B cell (primary cell): ENCODE data around the gene TOM1L2. TPM values are rescaled to one million over a fixed set of nuclear protein-coding genes. Genes with fewer than 3 reads are reported as not detected.

Source experiments
- ATAC-seq: fragments of 200-7000 bp; cut with Tn5 transposase; one replicate; pipeline ENCODE4 v1.10.0; 2021; ENCODE audit warnings: low read depth, mild to moderate bottlenecking, moderate number of reproducible peaks, moderate library complexity
- CTCF ChIA-PET: fragments of 350-600 bp; sonication (Branson Sonifier 250); formaldehyde crosslinking; loops from one replicate; lab custom pipeline; 2021; ENCODE audit warnings: antibody characterized with exemption, inconsistent platforms; lab: Charles Lee
- POLR2A ChIA-PET: fragments of 350-600 bp; sonication (Branson Sonifier 250); formaldehyde crosslinking; loops from one replicate; lab custom pipeline; 2021; ENCODE audit warnings: antibody characterized with exemption; lab: Charles Lee
- DNase-seq: peaks from one replicate; pipeline ENCODE4 v3.0.0; 2013
- H2AFZ ChIP-seq: 2 replicates; pipeline ENCODE4 v1.6.1; 2012; ENCODE audit warnings: mild to moderate bottlenecking, low read depth, low read length; ENCODE audit not compliant: insufficient read depth, poor library complexity, severe bottlenecking
- H3K27ac ChIP-seq, 2 donors: 1 replicate in 1 of 2; 2 replicates in 1 of 2; pipeline ENCODE4 v1.5.1; 2012 to 2013; ENCODE audit warnings: low read length in 2 of 2, mild to moderate bottlenecking in 2 of 2, moderate library complexity in 1 of 2
- H3K27me3 ChIP-seq, 4 experiments: fragments of 200-600 bp in 1 of 4; sonication (generic) in 1 of 4; replicated peaks in 1 of 4; 1 replicate in 2 of 4; 2 replicates in 2 of 4; pipeline versions ENCODE4 v1.6.1 to v1.7.0; 2013 to 2016; ENCODE audit warnings: low read length in 3 of 4, mild to moderate bottlenecking in 2 of 4, mixed read lengths in 1 of 4, moderate library complexity in 1 of 4; ENCODE audit not compliant: insufficient read depth in 4 of 4, control insufficient read depth in 3 of 4; ENCODE audit errors: control extremely low read depth in 1 of 4
- H3K36me3 ChIP-seq, 2 experiments: replicated peaks in 1 of 2; 1 replicate in 1 of 2; 2 replicates in 1 of 2; pipeline versions ENCODE4 v1.6.1 to v1.7.1; 2013; ENCODE audit warnings: low read length in 1 of 2; ENCODE audit not compliant: insufficient read depth in 2 of 2, control insufficient read depth in 1 of 2; ENCODE audit errors: control extremely low read depth in 1 of 2, extremely low read depth in 1 of 2
- H3K4me1 ChIP-seq, 2 donors: fragments of 200-600 bp in 1 of 2; sonication (generic) in 1 of 2; 1 replicate in 1 of 2; 2 replicates in 1 of 2; pipeline versions ENCODE4 v1.5.1 to v1.6.1; 2013 to 2017; ENCODE audit warnings: low read length in 2 of 2; ENCODE audit not compliant: control insufficient read depth in 2 of 2, insufficient read depth in 2 of 2
- H3K4me2 ChIP-seq: replicated peaks from 2 replicates; pipeline ENCODE3; 2012; ENCODE audit warnings: mild to moderate bottlenecking, low read depth, low read length; ENCODE audit not compliant: poor library complexity, severe bottlenecking
- H3K4me3 ChIP-seq, 5 experiments: fragments of 200-600 bp in 1 of 5; sonication (generic) in 1 of 5; 1 replicate in 3 of 5; 2 replicates in 2 of 5; pipeline versions ENCODE4 v1.5.1 to v1.7.0; 2011 to 2016; ENCODE audit warnings: low read length in 4 of 5, mild to moderate bottlenecking in 4 of 5, low read depth in 2 of 5, control low read depth in 1 of 5, moderate library complexity in 1 of 5; ENCODE audit not compliant: insufficient read depth in 1 of 5; ENCODE audit errors: control extremely low read depth in 1 of 5, extremely low read depth in 1 of 5
- H3K79me2 ChIP-seq: fragments of 200-600 bp; sonication (generic); one replicate; pipeline ENCODE4 v1.6.0; 2016; ENCODE audit warnings: low read length; ENCODE audit not compliant: control insufficient read depth, insufficient read depth
- H3K9ac ChIP-seq: fragments of 200-600 bp; sonication (generic); 2 replicates; pipeline ENCODE4 v1.6.1; 2017; ENCODE audit warnings: mild to moderate bottlenecking, low read length, moderate library complexity
- H3K9me3 ChIP-seq, 3 donors: one replicate each; pipeline versions ENCODE4 v1.6.1 to v1.7.1; 2013; ENCODE audit warnings: low read length in 2 of 3; ENCODE audit not compliant: control insufficient read depth in 2 of 3, insufficient read depth in 1 of 3; ENCODE audit errors: control extremely low read depth in 1 of 3
- H4K20me1 ChIP-seq: 2 replicates; pipeline ENCODE4 v1.6.0; 2012; ENCODE audit warnings: mild to moderate bottlenecking, low read length; ENCODE audit not compliant: insufficient read depth, control insufficient read depth, poor library complexity, severe bottlenecking
- H3K27ac Mint-ChIP-seq: one replicate; pipeline ENCODE4 v1.8.0; 2021; ENCODE audit warnings: mixed read lengths
- H3K27me3 Mint-ChIP-seq: one replicate; pipeline ENCODE4 v1.8.0; 2021; ENCODE audit warnings: mixed read lengths
- H3K4me1 Mint-ChIP-seq: one replicate; pipeline ENCODE4 v1.8.0; 2021; ENCODE audit warnings: mixed read lengths
- H3K4me3 Mint-ChIP-seq: one replicate; pipeline ENCODE4 v1.8.0; 2021; ENCODE audit warnings: mixed read lengths
- H3K9me3 Mint-ChIP-seq: one replicate; pipeline ENCODE4 v1.8.0; 2022; ENCODE audit warnings: mixed read lengths; ENCODE audit not compliant: insufficient read depth
- CTCF ChIP-seq: fragments of 200-600 bp; IDR thresholded peaks from one replicate; pipeline ENCODE4 v1.8.0; 2022; ENCODE audit warnings: antibody characterized with exemption, mild to moderate bottlenecking
- EZH2 ChIP-seq: IDR thresholded peaks from 2 replicates; pipeline ENCODE4 v1.6.1; 2012; ENCODE audit warnings: borderline replicate concordance, low read depth, mild to moderate bottlenecking, moderate library complexity, low read length; ENCODE audit not compliant: insufficient read depth, poor library complexity, severe bottlenecking
- WGBS: methylation state at CpG from one replicate; pipeline ENCODE4 v1.1.5; 2013; ENCODE audit warnings: missing lambda C conversion rate; ENCODE audit not compliant: insufficient coverage; 5-methylcytosine and 5-hydroxymethylcytosine counted together
- intact Hi-C: fragments of 100-400 bp; cut with micrococcal nuclease; formaldehyde crosslinking; loops from one replicate; pipeline ENCODE4 v1.10.0; 2022
- polyA plus RNA-seq: library from polyadenylated mRNA; depleted of rRNA; stranded (reverse); fragments of >200 nt; gene quantifications from 2 replicates; pipeline ENCODE4 v1.2.3, GENCODE V29; 2012
- total RNA-seq, 2 donors: library from RNA; stranded (reverse); fragments of 120-200 nt in 1 of 2; gene quantifications; 1 replicate in 1 of 2; 2 replicates in 1 of 2; pipeline versions ENCODE4 v1.2.3 to v1.2.4, GENCODE V29; 2013 to 2022

Gene TOM1L2
- total and polyA plus RNA-seq, 2 donors (not counting 1 experiment from before 2014, with no cell fraction given): 25.1 to 29.7 TPM

GRCh38 chr17:17965152-17965721, 7.0 kb downstream of the TOM1L2 start:
- Histone ChIP-seq H3K4me1 (no peaks in the 10 kb centered on the region), H3K36me3 (no peaks in the 10 kb centered on the region), H2AFZ (no peak overlapping the region), H3K4me3 (no peak overlapping the region), H4K20me1 (peaks cover 7% of the 10 kb centered on the region), H3K9me3 (no peaks in the 10 kb centered on the region), H3K27me3 (no peaks in the 10 kb centered on the region), H3K9ac (no peak overlapping the region), H3K4me2 (no peak overlapping the region), H3K27ac (no peak overlapping the region), H3K79me2 (peaks cover 65% of the 10 kb centered on the region)
- no peaks in the 10 kb centered on the region for H3K9me3 Mint-ChIP-seq
- H3K4me1 Mint-ChIP-seq: peaks cover 22% of the 10 kb centered on the region
- no peak overlapping the region for H3K27ac Mint-ChIP-seq
- CTCF ChIA-PET: interaction anchor here (0.5 kb wide), 1 partner anchor 10 kb away, joined by 3 read pairs; no protein-coding TSS in a partner anchor
- POLR2A ChIA-PET: no interaction called here
- DNase-seq: no peak
- intact Hi-C loops: no loop called here
- no peaks in the 10 kb centered on the region for H3K27me3 Mint-ChIP-seq
- H3K4me3 Mint-ChIP-seq: no peak overlapping the region
- 100% methylated on average over 2 of the region's 2 CpGs for WGBS
- TF ChIP-seq CTCF (no peak), EZH2 (no peak)
- ATAC-seq: no peak

- H3K4me1 Mint-ChIP-seq: peaks cover 28% of the 10 kb centered on the region
- no peak overlapping the region for H2AFZ ChIP-seq
- intact Hi-C loops: no loop called here
- ATAC-seq (no peak), DNase-seq (no peak)
- no peaks in the 10 kb centered on the region for H3K36me3 ChIP-seq
- H3K9me3 Mint-ChIP-seq: no peaks in the 10 kb centered on the region
- H3K79me2 ChIP-seq: peaks cover 63% of the 10 kb centered on the region
- no peaks in the 10 kb centered on the region for H3K9me3 ChIP-seq
- 86% methylated on average over 2 of the region's 4 CpGs for WGBS
- H3K27me3 Mint-ChIP-seq: no peaks in the 10 kb centered on the region
- H3K9ac ChIP-seq: no peak overlapping the region
- H3K4me3 Mint-ChIP-seq: no peak overlapping the region
- H3K27me3 ChIP-seq: no peaks in the 10 kb centered on the region
- TF ChIP-seq CTCF (no peak), EZH2 (no peak)
- H3K27ac Mint-ChIP-seq: no peak overlapping the region
- no peak overlapping the region for H3K27ac ChIP-seq
- H3K4me2 ChIP-seq: no peak overlapping the region
- no peak overlapping the region for H3K4me3 ChIP-seq
- ChIA-PET CTCF (interaction anchor here (0.5 kb wide), 1 partner anchor 9 kb away, joined by 3 read pairs; no protein-coding TSS in a partner anchor), POLR2A (no interaction called here)
- H3K4me1 ChIP-seq: peaks cover 3 to 4% of the 10 kb centered on the region in 2 donors
- peaks cover 7% of the 10 kb centered on the region for H4K20me1 ChIP-seq
Measured at GRCh38 chr17:17964710-17965109, 7.5 kb downstream of the TOM1L2 start.
